ENCODE measurements around the gene CD247.
"Not testable (repeated sequence)": the region's sequence is repeated elsewhere in the genome, so short reads cannot be mapped to it uniquely, and the experiment has no call there.

CD247 gene

GRCh38 chr1:167518331-167518700 lies at the start of gene CD247:
CD247 (minus strand) TSS chr1:167518529; CDS start chr1:167518465, 64 bp downstream.
- H3K36me3 Mint-ChIP-seq (ENCODE audit: low read depth) = peaks cover 39% of the 10 kb centered on the region
- H3K4me3 Mint-ChIP-seq = peak within 1 kb of the TSS; percentile 98
- no peaks in the 10 kb centered on the region for H3K27me3 Mint-ChIP-seq
- ATAC-seq (peak; percentile 55), DNase-seq (peak; percentile 67)
- peaks cover 31% of the 10 kb centered on the region for H3K4me1 Mint-ChIP-seq
- H3K27ac Mint-ChIP-seq = peak within 1 kb of the TSS; percentile 100
- no peaks in the 10 kb centered on the region for H3K9me3 Mint-ChIP-seq

GRCh38 chr1:167567663-167568062 lies 49.3 kb upstream of the CD247 start:
- no peak for ATAC-seq
- H3K27ac Mint-ChIP-seq = no peak overlapping the region
- H3K4me3 Mint-ChIP-seq = no peak overlapping the region
- peaks cover 2% of the 10 kb centered on the region for H3K27me3 Mint-ChIP-seq
- H3K9me3 Mint-ChIP-seq = no peaks in the 10 kb centered on the region
- DNase-seq = no peak
- H3K4me1 Mint-ChIP-seq = no peaks in the 10 kb centered on the region
- H3K36me3 Mint-ChIP-seq (ENCODE audit: low read depth) = no peaks in the 10 kb centered on the region

GRCh38 chr1:167566766-167567165 lies 48.4 kb upstream of the CD247 start:
- no peak overlapping the region for H3K27ac Mint-ChIP-seq
- no peaks in the 10 kb centered on the region for H3K9me3 Mint-ChIP-seq
- H3K36me3 Mint-ChIP-seq (ENCODE audit: low read depth) = no peaks in the 10 kb centered on the region
- no peaks in the 10 kb centered on the region for H3K27me3 Mint-ChIP-seq
- no peak for DNase-seq
- no peak overlapping the region for H3K4me3 Mint-ChIP-seq
- H3K4me1 Mint-ChIP-seq = no peaks in the 10 kb centered on the region
- ATAC-seq = no peak

- Mint-ChIP-seq H3K27ac (no peak overlapping the region), H3K4me3 (no peak overlapping the region), H3K36me3 (ENCODE audit: low read depth) (no peaks in the 10 kb centered on the region), H3K4me1 (no peaks in the 10 kb centered on the region), H3K9me3 (no peaks in the 10 kb centered on the region), H3K27me3 (no peaks in the 10 kb centered on the region)
- no peak for DNase-seq
- no peak for ATAC-seq
These were observed 47.6 kb upstream of the CD247 start for GRCh38 chr1:167565922-167566321.

- no peaks in the 10 kb centered on the region for H3K36me3 Mint-ChIP-seq (ENCODE audit: low read depth)
- ATAC-seq (no peak), DNase-seq (no peak)
- no peaks in the 10 kb centered on the region for H3K4me1 Mint-ChIP-seq
- no peak overlapping the region for H3K4me3 Mint-ChIP-seq
- H3K27me3 Mint-ChIP-seq = no peaks in the 10 kb centered on the region
- no peaks in the 10 kb centered on the region for H3K9me3 Mint-ChIP-seq
- H3K27ac Mint-ChIP-seq = peak overlapping the region; percentile 11
These were observed 46.4 kb upstream of the CD247 start for GRCh38 chr1:167564612-167565270.

GRCh38 chr1:167563579-167564246 lies 45.4 kb upstream of the CD247 start:
- Mint-ChIP-seq H3K4me3 (no peak overlapping the region), H3K36me3 (ENCODE audit: low read depth) (no peaks in the 10 kb centered on the region), H3K27me3 (no peaks in the 10 kb centered on the region), H3K4me1 (no peaks in the 10 kb centered on the region), H3K27ac (no peak overlapping the region), H3K9me3 (no peaks in the 10 kb centered on the region)
- ATAC-seq = no peak
- DNase-seq = no peak

GRCh38 chr1:167562702-167563101 lies 44.4 kb upstream of the CD247 start:
- DNase-seq = no peak
- H3K27me3 Mint-ChIP-seq = no peaks in the 10 kb centered on the region

GRCh38 chr1:167561753-167562152 lies 43.4 kb upstream of the CD247 start:
- Mint-ChIP-seq H3K27me3 (no peaks in the 10 kb centered on the region), H3K4me1 (no peaks in the 10 kb centered on the region), H3K9me3 (no peaks in the 10 kb centered on the region), H3K27ac (no peak overlapping the region), H3K4me3 (no peak overlapping the region), H3K36me3 (ENCODE audit: low read depth) (no peaks in the 10 kb centered on the region)
- DNase-seq (no peak), ATAC-seq (no peak)

More at GRCh38 chr1:167562702-167563101, 44.4 kb upstream of the CD247 start:
- no peak overlapping the region for H3K4me3 Mint-ChIP-seq
- H3K27ac Mint-ChIP-seq = no peak overlapping the region
- H3K4me1 Mint-ChIP-seq = no peaks in the 10 kb centered on the region
- H3K36me3 Mint-ChIP-seq (ENCODE audit: low read depth) = no peaks in the 10 kb centered on the region
- no peak for ATAC-seq
- H3K9me3 Mint-ChIP-seq = no peaks in the 10 kb centered on the region

- H3K36me3 Mint-ChIP-seq (ENCODE audit: low read depth) = no peaks in the 10 kb centered on the region
- ATAC-seq = no peak
- H3K27ac Mint-ChIP-seq = no peak overlapping the region
- peaks cover 31% of the 10 kb centered on the region for H3K4me1 Mint-ChIP-seq
- DNase-seq = peak; percentile 73
- H3K27me3 Mint-ChIP-seq = peaks cover 2% of the 10 kb centered on the region
- no peak overlapping the region for H3K4me3 Mint-ChIP-seq
- H3K9me3 Mint-ChIP-seq = no peaks in the 10 kb centered on the region
These were observed 37.8 kb upstream of the CD247 start for GRCh38 chr1:167555971-167556714.

GRCh38 chr1:167555072-167555471 lies 36.7 kb upstream of the CD247 start:
- H3K36me3 Mint-ChIP-seq (ENCODE audit: low read depth); H3K9me3 Mint-ChIP-seq; DNase-seq; H3K27ac Mint-ChIP-seq; H3K27me3 Mint-ChIP-seq; ATAC-seq: not testable (repeated sequence)
- peaks cover 38% of the 10 kb centered on the region for H3K4me1 Mint-ChIP-seq
- H3K4me3 Mint-ChIP-seq = peak overlapping the region; percentile 21

GRCh38 chr1:167554028-167554779 lies 35.9 kb upstream of the CD247 start:
- H3K4me3 Mint-ChIP-seq = peak overlapping the region; percentile 77
- no peak for DNase-seq
- no peaks in the 10 kb centered on the region for H3K9me3 Mint-ChIP-seq
- peak; percentile 29 for ATAC-seq
- no peak overlapping the region for H3K27ac Mint-ChIP-seq
- H3K4me1 Mint-ChIP-seq = peaks cover 38% of the 10 kb centered on the region
- no peaks in the 10 kb centered on the region for H3K36me3 Mint-ChIP-seq (ENCODE audit: low read depth)
- H3K27me3 Mint-ChIP-seq = peaks cover 2% of the 10 kb centered on the region

GRCh38 chr1:167553136-167554027 lies 35.1 kb upstream of the CD247 start, which contains the start of gene CREG1:
CREG1 (minus strand) TSS chr1:167553762.
- Mint-ChIP-seq H3K27ac (no peak within 1 kb of the TSS), H3K4me1 (peaks cover 38% of the 10 kb centered on the region), H3K36me3 (ENCODE audit: low read depth) (no peaks in the 10 kb centered on the region), H3K4me3 (peak within 1 kb of the TSS; percentile 77), H3K27me3 (peaks cover 2% of the 10 kb centered on the region), H3K9me3 (no peaks in the 10 kb centered on the region)
- ATAC-seq = peak; percentile 100
- peak; percentile 92 for DNase-seq

- Mint-ChIP-seq H3K36me3 (ENCODE audit: low read depth) (peaks cover 3% of the 10 kb centered on the region), H3K4me1 (peaks cover 40% of the 10 kb centered on the region), H3K9me3 (no peaks in the 10 kb centered on the region), H3K4me3 (no peak overlapping the region), H3K27me3 (peaks cover 2% of the 10 kb centered on the region), H3K27ac (no peak overlapping the region)
- ATAC-seq (no peak), DNase-seq (no peak)
These were observed 33.0 kb upstream of the CD247 start for GRCh38 chr1:167551362-167551761.

Data from activated naive CD8-positive, alpha-beta T cell treated with anti-CD3 and anti-CD28 coated beads, Interleukin-2, amount 50 U/mL, for 24 hours (primary cell).